Prostate gland (tissue), 2 donors: ENCODE measurements around the gene MAPK14.

ENCODE experiments used
- POLR2AphosphoS5 ChIP-seq: sonication (generic); formaldehyde crosslinking; IDR thresholded peaks from one replicate; pipeline ENCODE4 v1.6.1; 2017; ENCODE audit warnings: antibody characterized with exemption
- TF ChIP-seq, protein P1 (sequence below), 4 experiments: fragments of 200-600 bp in 2 of 4; fragments of 450-650 bp in 2 of 4; sonication (generic) in 2 of 4; IDR thresholded peaks; 1 replicate in 3 of 4; 2 replicates in 1 of 4; pipeline ENCODE4 v1.5.1; 2016 to 2019; ENCODE audit warnings: antibody characterized with exemption in 4 of 4, mild to moderate bottlenecking in 2 of 4, moderate library complexity in 2 of 4

DNA sequence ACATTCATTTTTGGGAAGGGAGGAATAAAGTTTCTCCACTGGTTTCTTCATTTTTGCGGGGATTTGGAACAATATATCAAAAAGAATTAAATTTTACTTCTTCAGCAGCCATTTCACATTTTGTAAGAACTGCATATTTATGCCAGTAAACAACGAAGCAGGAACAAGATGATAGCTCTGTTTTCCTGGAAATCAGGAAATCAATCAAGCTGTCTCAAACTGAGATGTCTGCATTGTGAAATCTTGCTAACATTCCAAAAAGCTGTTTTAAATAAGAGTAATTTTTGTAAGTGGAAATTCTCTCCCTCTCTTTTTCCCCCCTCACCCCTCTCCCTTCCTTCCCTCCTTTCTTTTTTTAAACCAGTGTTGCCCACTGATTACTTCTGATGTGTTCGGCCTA is 122.7 kb downstream of the MAPK14 start:
- TF ChIP-seq, protein P1, sequence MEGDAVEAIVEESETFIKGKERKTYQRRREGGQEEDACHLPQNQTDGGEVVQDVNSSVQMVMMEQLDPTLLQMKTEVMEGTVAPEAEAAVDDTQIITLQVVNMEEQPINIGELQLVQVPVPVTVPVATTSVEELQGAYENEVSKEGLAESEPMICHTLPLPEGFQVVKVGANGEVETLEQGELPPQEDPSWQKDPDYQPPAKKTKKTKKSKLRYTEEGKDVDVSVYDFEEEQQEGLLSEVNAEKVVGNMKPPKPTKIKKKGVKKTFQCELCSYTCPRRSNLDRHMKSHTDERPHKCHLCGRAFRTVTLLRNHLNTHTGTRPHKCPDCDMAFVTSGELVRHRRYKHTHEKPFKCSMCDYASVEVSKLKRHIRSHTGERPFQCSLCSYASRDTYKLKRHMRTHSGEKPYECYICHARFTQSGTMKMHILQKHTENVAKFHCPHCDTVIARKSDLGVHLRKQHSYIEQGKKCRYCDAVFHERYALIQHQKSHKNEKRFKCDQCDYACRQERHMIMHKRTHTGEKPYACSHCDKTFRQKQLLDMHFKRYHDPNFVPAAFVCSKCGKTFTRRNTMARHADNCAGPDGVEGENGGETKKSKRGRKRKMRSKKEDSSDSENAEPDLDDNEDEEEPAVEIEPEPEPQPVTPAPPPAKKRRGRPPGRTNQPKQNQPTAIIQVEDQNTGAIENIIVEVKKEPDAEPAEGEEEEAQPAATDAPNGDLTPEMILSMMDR (IDR thresholded peaks at IDR 0.05) = no peak
- no peak for TF ChIP-seq POLR2AphosphoS5
